Caki2 (cell line): ENCODE measurements around the gene ARHGAP23. TPM values are rescaled to one million over a fixed set of nuclear protein-coding genes. Genes with fewer than 3 reads are reported as not detected.
"Not testable (repeated sequence)": the region's sequence is repeated elsewhere in the genome, so short reads cannot be mapped to it uniquely, and the experiment has no call there.

Source experiments
- DNase-seq: peaks from one replicate; pipeline ENCODE4 v3.0.0-alpha.2; 2015; ENCODE audit warnings: low read depth
- in situ Hi-C: cut with HindIII; loops from 2 replicates; pipeline ENCODE4 v1.10.0; 2016; ENCODE audit warnings: low sequenced_read_pairs, low pct_unique_long_range_greater_than_20kb, mixed read lengths
- total RNA-seq: library from RNA; depleted of rRNA; stranded (reverse); fragments of >200 nt; shearing (Covaris generic); gene quantifications from 2 replicates; pipeline ENCODE4 v1.2.3, GENCODE V29; 2014; ENCODE audit warnings: low replicate concordance

Gene ARHGAP23
- total RNA-seq, 1 experiment from 2014 or later: 2.3 TPM

DNA sequence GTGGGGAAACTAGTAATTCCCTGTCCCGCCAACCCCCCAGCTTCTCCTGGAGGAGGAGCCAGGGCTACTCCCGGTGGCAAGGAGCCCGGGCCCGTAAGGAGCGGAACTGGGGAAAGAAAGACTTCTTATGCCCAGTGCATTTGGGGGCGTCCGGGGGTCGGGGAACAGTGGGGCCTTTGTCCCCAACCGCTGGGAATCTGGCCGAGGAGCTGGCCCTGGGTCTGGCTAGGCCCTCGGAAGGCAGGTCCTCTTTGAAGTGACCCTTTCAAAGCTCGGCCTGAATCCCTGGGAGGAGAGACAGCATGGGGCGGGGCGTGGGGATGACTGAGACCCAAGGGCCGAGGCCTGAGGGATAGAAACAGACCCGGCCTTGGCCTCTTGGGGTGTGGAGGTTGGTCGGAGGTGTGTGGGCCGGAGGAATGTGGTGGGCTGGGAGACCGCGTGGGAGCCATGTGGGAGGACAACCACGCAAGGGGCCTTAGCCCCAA lies 6.0 kb downstream of the ARHGAP23 start:
- in situ Hi-C loops: no loop called here

DNA sequence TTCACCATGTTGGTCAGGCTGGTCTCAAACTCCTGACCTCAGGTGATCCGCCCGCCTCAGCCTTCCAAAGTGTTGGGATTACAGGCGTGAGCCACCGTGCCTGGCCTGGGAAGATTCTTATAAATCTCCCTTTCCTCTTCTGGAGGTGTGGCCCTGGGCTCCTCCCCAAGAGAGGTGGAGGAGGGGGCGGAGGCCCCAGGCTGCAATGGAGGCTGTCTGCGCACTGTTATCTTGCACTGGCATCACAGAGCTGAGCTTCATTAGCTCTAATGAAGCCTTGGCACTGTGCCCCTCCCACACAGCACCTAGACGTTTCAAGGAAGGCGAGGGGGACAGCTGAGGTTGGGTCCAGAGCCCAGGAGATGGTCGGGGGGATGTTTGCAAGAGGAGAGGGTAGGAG lies 7.5 kb downstream of the ARHGAP23 start:
- DNase-seq: no peak
- in situ Hi-C loops: no loop called here

More for the DNA sequence above, 6.0 kb downstream of the ARHGAP23 start:
- DNase-seq: no peak

DNA sequence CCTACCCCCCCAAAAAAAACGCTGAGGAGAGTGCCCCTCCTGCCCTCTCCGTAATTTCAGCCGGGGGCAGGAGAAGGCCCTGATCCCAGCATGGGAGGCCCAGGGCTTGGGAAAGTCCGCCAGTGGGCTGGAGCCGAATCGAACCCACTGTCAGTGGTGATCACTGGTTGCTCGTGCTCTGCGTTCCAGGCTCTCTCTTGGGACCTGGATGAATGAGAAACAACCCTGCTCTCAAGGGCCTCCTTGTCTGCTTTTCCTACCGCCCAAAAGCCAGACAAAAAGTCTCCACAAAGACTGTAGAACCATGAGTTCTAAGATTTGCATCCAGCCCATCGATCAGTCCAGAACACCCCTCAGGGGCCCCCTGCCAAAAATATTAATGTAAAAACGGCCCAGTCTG lies 8.1 kb downstream of the ARHGAP23 start:
- in situ Hi-C loops: no loop called here
- no peak for DNase-seq

DNA sequence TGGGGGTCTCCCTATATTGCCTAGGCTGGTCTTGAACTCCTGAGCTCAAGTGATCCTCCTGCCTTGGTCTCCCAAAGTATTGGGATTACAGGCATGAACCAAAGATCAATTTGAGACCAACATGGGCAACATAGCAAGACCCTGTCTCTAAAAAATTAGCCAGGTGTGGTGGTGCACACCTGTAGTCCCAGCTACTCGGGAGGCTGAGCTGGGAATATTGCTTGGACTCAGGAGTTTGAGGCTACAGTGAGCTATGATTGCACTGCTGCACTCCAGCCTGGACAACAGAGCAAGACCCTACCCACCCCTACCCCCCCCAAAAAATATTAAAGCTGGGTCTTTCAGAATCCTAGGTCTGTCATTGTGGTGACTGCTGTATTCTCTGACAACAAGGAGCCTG lies 9.0 kb downstream of the ARHGAP23 start:
- DNase-seq, in situ Hi-C loops: not testable (repeated sequence)

DNA sequence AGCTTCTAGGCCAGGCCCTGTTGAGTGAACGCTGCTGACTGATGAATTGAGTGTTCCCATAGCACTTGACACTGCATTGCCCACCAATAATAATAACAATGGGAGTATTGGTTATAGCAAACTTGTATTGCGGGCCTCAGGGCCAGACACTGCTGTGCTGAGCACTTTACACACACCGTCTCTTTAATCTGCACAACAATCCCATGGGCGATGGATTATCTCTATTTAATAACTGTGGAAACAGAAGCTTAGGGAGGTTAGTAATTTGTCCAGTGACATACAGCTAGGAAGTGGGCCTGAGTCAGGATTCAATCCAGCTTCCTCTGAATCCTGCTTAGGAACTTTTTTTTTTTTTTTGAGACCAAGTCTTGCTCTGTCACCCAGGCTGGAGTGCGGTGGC lies 11.2 kb downstream of the ARHGAP23 start:
- DNase-seq: no peak
- in situ Hi-C loops: no loop called here

DNA sequence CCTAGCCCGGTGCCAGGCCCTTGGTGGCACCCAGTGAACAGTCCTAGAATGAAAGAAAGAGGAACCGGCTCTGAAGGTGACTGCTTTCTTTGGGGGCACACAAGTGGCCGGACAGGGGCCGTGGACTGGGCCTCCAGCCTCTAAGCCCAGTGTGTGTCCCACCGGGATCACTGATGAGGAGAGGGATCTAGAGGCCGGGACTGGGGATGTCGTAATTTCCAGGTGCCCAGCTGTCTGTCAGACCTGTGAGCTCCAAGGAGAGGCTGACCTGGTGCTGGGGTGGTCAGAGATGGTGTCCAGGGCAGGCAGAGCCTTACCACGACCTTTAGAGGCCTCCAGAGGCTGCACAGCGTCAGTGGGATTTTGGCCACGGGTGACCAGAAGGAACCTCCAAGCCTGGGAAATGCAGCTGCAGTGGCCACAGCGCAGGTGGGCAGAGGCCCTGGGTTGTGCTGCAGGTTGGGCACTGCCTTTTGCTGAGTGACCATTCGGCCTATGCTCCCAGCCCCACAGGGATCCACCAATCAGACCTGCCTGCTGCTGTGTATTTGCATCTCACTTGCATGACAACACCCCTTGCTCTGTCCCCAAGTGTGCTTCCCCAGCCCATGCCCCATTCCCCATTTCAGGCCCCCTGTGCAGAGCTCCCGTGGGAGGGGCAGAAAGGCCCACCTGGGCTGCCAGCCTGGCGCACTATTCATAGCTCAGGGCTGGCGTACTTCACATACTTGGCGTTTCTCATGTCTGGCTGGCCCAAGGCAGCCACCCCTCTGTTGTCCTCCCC lies 12.5 kb downstream of the ARHGAP23 start:
- in situ Hi-C loops: no loop called here
- DNase-seq: no peak

DNA sequence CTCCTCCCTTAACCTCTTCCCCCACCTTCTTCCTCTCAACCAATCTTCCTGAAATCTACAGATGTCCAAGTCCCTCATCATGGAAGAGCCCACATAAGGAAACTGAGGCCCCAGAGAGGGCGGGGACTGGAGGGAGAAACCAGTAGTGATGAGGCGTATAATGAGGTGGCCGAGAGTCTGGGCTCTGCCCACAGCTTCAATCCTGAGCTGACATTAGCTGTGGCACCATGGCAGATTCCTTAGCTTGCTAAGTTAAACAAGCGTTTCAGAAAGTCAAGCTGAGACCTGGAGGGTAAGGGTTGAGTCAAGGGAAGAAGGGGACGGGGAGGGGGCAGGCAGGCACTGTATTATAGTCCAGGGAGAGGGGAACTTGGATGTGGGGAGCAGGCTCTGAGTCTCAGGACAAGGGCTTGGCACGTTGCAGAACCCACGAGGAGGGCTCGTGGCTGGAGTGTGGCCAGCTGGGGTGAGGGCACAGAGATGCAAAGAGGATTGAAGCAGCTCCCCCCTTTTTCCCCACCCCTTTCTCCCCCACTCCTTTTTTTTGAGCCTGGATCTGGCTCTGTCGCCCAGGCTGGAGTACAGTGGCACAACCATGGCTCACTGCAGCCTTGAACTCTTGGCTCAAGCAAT lies 13.3 kb downstream of the ARHGAP23 start:
- in situ Hi-C loops: no loop called here
- no peak for DNase-seq

DNA sequence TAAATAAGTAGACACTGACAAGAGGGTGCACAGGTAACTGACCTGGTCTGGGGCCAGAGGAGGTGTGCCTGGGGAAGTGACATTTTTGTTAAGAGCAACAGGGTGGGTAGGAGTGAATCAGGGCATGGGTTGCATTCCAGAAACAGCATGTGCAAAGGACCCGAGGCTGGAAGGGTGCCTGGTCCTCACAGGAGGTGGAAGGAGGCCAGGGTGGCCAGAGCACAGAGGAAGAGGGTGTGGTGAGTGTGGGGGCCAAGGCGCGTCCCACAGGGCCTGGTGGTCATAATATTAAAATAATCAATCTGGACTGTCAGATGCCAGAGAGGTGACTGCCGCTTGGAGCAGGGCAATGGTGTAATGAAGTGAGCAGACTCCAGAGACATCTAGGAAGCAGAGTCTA lies 14.3 kb downstream of the ARHGAP23 start:
- no peak for DNase-seq
- in situ Hi-C loops: no loop called here

DNA sequence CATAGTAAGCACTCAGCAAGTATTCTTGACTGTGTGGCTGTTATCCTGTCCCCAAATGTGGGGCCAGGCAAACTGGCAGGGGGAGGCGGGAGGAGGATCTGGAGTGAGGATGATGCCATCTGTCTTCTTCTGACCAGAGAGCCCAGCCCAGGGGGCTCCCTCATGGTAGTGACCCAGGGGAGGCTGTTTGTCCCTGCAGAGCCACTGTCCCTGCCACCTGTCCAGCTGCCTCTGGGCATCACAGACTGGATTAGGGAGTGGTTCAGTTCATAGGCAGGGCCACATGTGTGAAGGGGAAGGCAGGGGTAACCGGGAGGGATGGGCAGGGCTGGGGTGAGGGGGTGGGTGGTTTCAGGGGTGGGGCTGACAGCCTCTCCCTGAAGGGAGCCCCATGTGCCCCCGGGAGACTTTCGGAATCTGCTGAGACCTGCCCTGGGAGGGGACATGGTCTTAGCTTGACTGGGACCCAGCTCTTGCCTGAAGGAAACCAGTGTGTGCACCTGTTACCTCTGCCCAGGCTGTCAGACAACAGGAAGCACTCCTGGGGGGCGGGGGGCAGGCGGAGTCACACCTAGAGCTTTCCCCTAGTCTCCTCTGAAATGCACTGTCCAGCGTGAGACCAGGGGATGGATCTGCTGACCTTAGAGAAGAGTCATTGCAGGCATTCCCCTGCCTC lies 15.2 kb downstream of the ARHGAP23 start:
- DNase-seq: no peak
- in situ Hi-C loops: no loop called here

DNA sequence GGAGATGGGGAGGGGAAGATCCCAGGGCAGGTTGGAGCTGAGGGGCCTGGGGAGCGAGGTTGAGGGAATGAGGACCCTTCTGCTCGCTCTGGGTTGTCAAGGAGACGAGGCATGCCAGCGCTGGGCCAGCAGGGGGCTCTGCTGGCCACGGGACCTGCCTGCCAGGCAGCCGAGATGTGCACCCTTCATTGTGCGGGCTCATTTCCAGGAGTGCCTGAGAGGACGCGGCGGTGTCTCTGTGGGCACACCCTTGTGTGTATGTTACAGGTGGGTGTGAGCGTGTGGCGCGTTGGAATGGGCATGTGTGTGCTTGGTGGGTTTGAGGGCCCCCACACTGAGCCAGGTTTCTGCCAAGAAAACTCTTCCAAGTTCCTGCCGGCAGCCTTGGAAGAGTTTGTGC lies 15.9 kb downstream of the ARHGAP23 start:
- in situ Hi-C loops: no loop called here
- DNase-seq: peak; percentile 54

DNA sequence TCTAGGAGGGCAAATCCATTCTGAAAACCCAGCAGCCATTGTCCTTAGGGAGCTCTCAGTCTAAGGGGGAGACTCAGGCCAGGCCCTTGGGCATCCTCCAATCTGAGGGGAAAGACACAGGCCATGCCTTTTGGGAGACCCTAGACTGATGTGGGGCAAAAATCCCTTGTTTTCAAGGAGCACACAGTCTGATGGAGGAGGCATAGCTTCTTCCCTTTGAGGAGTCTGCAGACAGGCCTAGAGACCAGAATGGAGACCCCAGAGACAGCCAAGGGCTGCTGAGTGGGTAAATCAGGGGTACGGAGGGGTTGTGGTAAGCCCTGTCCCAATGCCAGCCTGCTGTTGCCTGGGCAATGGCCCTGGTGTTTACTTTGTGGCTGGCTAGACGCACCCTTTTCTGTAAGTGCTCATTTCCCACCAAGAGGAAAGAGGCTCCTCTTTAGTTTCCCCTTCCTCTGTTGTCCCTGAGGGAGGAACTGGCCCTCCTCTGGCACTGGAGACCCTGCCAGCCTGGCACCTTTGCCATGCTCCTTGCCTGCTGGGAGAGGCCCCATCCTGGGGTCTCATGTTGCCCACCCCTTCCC lies 19.3 kb downstream of the ARHGAP23 start:
- in situ Hi-C loops: no loop called here
- no peak for DNase-seq

DNA sequence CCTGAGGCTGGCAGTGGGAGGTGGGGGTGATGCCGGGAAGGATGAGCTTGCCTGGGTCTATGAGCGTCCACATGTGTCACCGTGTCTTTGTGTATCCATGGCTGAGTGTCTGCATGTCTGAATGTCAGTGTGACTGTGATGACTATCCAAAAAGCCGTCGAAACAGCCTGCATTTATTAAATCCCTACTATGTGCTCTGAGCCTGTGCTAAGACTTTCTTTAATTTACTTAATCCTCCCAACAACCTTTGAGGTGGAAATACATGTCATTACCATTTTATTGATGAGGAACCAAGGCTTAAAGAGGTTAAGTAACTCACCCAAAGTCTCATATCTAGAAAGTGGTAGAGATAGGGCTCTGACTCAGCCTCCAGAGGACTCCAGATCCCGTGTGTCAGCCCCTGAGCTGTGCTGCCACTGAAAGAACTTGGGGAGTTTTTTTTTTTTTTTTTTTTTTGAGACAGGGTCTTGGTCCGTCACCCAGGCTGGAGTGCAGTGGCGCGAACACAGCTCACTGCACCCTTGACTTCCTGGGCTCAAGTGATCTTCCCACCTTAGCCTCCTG lies 20.0 kb downstream of the ARHGAP23 start:
- DNase-seq: no peak
- in situ Hi-C loops: no loop called here

DNA sequence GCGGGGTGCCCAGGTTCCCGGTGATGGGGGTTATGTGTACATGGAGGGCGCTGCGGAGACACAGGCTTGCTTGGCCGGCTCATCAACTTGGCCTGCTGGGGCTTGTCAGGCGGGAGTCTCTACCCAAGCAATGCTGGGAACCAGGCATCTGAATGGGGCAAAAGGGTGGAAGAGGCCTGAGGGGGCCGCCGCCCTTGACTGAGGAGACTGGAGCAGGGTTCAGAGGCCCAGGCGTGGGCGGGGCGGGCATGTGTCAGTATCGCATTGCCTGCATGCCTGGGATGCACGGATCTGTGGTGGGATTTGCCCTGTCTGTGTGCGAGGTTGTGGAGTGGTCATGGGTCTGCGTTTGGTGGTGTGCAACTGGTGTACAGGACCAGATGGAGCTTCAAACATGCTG lies 21.1 kb downstream of the ARHGAP23 start:
- in situ Hi-C loops: no loop called here
- peak; percentile 52 for DNase-seq

DNA sequence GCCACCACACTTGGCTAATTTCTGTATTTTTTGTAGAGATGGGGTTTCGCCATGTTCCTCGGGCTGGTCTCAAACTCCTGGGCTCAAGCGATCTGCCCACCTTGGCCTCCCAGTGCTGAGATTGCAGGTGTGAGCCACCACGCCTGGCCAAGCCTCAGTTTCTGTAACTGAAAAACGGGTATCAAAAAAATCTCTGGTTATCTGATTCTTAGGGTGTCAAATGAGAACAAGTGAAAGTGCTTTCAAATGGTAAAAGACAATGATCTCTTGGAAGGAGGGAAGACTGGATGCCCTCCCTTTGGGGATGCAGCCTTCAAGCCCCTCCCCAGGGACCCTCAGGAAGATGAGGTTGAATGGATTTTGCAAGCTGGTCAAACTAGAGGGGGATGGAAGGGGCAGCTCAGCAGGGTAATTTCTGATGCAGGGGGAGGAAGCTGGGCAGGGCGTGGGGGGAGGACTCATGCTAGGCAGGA lies 22.3 kb downstream of the ARHGAP23 start:
- in situ Hi-C loops: no loop called here
- DNase-seq: no peak

DNA sequence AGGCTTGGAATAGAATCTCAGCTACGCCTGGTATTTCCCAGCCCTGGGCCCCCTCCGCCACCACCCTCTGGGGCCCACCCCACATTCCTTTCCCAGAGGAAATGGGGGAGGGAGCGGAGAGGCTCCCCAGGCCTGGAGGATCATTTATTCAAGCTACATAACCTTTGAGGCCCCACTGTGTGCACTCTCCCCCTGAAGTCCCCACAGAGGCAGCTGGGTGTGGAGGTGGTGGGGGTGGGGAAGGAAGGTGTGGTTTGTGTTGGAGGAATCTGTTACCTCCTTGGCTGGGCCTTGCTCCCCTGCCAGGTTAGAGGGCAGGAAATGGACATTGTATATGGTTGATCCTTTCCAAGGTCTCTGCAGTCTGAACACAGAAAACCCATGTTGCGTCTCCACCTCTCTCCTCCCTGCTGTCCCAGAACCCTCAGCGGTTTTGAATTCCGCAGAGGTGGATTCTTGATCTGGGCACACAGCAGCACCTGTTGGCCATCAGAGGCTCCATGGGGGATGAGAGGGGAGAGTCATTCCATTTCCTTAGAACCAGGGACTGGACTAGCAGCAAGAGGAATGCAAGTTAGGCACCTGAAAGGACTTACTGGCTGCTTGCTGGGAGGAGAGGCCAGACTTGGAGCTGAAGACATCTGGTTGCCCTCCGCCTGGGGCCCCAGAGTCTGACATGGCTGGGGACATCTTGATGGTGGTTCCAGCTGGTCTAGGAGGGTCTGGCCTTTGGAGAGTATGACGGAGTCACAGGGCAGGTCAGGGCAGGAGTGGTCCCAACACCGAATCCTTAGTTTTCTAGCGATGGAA lies 23.0 kb downstream of the ARHGAP23 start:
- peak; percentile 75 for DNase-seq
- in situ Hi-C loops: no loop called here

DNA sequence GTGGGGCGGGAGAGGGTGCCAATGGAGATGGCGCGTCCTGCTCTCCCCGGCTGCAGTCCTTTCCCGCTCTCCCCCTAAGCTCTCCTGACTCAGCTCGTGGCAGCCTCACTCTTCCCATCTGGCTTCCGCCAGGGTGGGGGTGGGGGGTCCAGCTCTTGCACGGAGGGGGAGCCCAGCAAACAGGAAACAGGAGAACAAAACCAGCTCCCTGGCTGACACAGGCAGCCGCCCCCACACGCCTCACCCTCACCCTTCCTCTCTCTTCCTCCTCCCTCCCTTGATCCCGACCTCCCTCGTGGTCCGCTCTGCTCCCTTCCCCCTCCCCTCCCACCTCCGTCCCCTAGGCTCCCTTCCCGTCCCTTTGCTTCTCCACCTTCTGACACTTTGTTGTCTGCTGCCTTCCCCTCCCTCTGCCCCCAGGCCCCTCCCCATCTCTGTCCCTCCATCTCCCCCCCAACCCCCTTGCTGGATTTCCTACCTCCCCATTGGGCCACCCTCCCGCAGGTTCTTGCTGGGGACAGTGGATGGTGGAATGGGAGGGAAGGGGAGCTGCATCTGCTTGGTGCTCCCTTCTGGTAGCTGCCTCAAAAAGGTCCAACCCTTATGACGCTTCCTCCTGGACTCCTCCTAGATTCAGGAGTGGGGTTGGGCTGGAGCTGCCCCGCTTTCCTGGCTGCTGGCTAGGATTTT lies 23.7 kb downstream of the ARHGAP23 start:
- no peak for DNase-seq
- in situ Hi-C loops: no loop called here

DNA sequence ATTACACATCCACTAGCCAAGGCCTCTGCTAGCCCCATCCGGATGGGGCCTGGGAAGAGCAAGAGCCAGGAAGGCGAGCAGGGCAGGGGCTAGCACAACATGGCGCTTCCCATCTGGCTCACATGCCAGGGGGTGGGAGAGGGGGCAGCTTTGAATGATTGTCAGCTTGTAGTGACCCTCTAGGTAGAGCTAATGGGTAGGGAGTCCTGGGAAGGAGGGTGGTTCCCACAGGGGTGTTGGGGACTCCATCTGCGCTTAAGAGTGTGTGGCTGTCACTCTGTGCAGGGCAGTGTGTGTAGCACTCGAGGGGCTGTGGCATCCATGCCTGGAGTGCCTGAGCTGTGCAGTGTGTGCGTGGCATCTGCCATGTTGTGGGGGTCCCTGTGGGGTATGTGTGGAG lies 24.5 kb downstream of the ARHGAP23 start:
- in situ Hi-C loops: no loop called here
- no peak for DNase-seq
